Gastrocnemius medialis (tissue), 4 donors: ENCODE results near the gene TEAD2.

Experiments
- POLR2A ChIP-seq, 2 donors: fragments of 450-650 bp; IDR thresholded peaks; one replicate each; pipeline ENCODE4 v1.6.1; 2017; ENCODE audit warnings: antibody characterized with exemption in 2 of 2, mild to moderate bottlenecking in 2 of 2, moderate library complexity in 2 of 2
- TF ChIP-seq, protein P1 (sequence below), 5 experiments: fragments of 450-650 bp in 3 of 5; fragments of 200-600 bp in 2 of 5; sonication (generic) in 2 of 5; IDR thresholded peaks in 4 of 5; conservative IDR thresholded peaks in 1 of 5; 1 replicate in 4 of 5; 2 replicates in 1 of 5; pipeline ENCODE4 v1.5.1; 2016 to 2019; ENCODE audit warnings: antibody characterized with exemption in 5 of 5, mild to moderate bottlenecking in 3 of 5, moderate library complexity in 3 of 5

DNA sequence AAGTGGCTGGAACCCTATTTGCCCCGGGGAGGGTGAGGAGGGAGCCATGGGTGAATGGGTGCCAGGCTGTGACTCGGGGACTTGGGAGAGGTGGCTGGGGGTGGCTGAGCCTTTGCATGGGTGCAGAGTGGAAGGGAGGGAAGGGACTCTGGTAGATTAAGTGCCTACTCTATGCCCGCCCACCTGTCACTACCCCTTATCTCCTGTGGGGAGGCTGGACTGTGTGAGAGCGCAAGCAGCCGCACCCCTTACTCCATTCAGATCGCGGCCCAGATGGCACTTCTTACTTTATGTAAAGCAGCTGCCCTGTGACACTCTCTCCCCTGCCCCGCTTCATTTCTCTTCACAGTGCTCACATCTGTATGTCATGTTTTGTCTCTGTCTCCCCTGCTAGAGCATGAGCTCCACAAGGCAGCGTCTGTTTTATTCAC is 28.7 kb upstream of the TEAD2 start:
- TF ChIP-seq, protein P1, sequence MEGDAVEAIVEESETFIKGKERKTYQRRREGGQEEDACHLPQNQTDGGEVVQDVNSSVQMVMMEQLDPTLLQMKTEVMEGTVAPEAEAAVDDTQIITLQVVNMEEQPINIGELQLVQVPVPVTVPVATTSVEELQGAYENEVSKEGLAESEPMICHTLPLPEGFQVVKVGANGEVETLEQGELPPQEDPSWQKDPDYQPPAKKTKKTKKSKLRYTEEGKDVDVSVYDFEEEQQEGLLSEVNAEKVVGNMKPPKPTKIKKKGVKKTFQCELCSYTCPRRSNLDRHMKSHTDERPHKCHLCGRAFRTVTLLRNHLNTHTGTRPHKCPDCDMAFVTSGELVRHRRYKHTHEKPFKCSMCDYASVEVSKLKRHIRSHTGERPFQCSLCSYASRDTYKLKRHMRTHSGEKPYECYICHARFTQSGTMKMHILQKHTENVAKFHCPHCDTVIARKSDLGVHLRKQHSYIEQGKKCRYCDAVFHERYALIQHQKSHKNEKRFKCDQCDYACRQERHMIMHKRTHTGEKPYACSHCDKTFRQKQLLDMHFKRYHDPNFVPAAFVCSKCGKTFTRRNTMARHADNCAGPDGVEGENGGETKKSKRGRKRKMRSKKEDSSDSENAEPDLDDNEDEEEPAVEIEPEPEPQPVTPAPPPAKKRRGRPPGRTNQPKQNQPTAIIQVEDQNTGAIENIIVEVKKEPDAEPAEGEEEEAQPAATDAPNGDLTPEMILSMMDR (IDR thresholded peaks at IDR 0.05 in 4 of 5, conservative IDR thresholded peaks at IDR 0.05 in 1 of 5): no peak
- no peak for TF ChIP-seq POLR2A (IDR thresholded peaks at IDR 0.05)
